AG09309 (cell line): Measurements from ENCODE around the gene AUTS2.

ENCODE experiments used
- DNase-seq: peaks from one replicate; pipeline ENCODE4 v3.0.0-alpha.2; 2010; ENCODE audit warnings: low read depth
- H3K4me3 ChIP-seq: 2 replicates; pipeline ENCODE4 v1.5.1; 2011; ENCODE audit warnings: mild to moderate bottlenecking, low read depth, low read length, moderate library complexity; ENCODE audit not compliant: control insufficient read depth
- TF ChIP-seq, protein P1 (sequence below): IDR thresholded peaks from 2 replicates; pipeline ENCODE4 v1.5.1; 2011; ENCODE audit warnings: mild to moderate bottlenecking, low read depth, low read length, inconsistent platforms; ENCODE audit not compliant: insufficient read depth, control insufficient read depth; ENCODE audit errors: missing control alignments

AUTS2 gene

DNA sequence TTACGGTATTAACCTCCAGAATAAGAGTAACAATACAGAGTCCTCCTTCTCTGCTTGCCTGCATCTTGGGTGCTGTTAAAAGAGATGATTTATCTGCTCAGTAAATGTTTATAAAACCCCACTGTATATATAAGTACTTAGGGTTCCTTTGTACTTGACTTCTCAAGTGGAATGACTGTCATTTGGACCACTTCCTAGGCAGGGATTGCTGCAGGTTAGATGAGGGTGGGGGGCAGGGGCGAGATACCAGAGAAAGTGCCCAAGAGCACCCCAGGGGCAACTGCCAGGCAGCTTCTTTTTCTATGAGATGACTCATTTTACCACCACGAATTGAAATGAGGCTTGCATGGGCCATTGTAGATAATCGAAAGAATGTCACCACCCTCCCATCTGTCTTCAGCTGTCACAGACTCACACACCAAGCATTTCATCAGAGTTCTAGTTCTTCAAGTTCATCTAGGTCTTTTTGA lies 1111.8 kb downstream of the AUTS2 start:
- no peak for DNase-seq
- TF ChIP-seq, protein P1, sequence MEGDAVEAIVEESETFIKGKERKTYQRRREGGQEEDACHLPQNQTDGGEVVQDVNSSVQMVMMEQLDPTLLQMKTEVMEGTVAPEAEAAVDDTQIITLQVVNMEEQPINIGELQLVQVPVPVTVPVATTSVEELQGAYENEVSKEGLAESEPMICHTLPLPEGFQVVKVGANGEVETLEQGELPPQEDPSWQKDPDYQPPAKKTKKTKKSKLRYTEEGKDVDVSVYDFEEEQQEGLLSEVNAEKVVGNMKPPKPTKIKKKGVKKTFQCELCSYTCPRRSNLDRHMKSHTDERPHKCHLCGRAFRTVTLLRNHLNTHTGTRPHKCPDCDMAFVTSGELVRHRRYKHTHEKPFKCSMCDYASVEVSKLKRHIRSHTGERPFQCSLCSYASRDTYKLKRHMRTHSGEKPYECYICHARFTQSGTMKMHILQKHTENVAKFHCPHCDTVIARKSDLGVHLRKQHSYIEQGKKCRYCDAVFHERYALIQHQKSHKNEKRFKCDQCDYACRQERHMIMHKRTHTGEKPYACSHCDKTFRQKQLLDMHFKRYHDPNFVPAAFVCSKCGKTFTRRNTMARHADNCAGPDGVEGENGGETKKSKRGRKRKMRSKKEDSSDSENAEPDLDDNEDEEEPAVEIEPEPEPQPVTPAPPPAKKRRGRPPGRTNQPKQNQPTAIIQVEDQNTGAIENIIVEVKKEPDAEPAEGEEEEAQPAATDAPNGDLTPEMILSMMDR: no peak
- no peak overlapping the region for H3K4me3 ChIP-seq

DNA sequence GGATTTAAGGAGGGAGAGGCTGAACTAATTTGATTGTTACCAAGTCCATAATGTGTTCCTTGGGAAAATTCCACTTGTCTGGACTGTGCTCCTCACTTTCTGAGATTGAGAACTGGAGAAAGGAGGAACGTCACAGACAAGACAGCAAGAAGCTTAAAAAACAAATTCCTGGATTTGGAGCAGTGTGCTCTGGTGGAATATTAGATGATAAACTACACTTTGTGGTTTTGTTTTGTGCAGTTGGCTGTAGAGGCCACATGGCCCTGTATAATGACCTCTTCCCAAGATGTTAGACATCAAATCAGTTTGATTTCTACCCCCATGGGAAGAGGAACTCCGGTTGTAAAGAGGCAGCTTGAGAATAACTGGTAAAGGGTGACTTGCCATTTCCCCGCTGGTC lies 1112.4 kb downstream of the AUTS2 start:
- DNase-seq: no peak
- H3K4me3 ChIP-seq: no peak overlapping the region
- TF ChIP-seq, protein P1: no peak

DNA sequence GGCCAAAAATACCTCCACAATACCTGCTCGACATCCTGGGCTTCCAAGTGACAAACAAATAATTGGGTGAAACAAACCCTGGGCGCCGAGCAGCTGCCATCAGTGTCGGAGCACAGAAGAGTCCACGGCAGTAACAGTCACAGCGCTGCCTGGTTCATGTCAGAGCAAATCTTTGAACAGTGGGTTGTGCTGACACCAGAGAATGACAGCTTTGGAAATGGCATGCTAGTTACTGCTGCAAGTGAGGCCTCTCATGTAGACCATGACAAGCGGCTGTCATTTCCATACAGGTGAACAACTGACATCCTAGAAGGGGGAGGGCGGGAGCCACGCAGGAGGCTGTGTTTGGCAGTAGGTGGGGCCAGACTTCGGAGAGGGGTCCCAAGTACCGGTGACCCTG lies 1113.2 kb downstream of the AUTS2 start:
- DNase-seq: no peak
- TF ChIP-seq, protein P1: no peak
- H3K4me3 ChIP-seq: no peak overlapping the region

DNA sequence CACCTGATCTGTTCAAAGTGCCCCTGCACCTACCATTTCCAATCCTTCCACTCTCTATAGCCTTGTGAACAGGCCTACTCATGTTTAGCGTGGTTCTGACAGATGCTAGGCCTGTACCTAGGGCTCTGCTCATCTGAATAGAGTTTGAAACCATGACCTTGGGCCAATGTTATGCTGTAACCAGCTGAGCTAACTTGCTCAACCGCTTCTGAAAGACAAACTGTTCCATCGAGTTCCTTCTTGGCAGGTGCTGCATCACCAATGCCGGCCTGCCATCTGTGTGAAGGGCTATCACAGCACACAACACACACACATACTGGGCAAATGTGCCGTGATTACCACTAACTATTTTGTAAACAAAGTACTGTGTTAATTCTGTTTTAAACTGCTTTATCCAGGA lies 1114.7 kb downstream of the AUTS2 start:
- TF ChIP-seq, protein P1: no peak
- no peak overlapping the region for H3K4me3 ChIP-seq
- no peak for DNase-seq

DNA sequence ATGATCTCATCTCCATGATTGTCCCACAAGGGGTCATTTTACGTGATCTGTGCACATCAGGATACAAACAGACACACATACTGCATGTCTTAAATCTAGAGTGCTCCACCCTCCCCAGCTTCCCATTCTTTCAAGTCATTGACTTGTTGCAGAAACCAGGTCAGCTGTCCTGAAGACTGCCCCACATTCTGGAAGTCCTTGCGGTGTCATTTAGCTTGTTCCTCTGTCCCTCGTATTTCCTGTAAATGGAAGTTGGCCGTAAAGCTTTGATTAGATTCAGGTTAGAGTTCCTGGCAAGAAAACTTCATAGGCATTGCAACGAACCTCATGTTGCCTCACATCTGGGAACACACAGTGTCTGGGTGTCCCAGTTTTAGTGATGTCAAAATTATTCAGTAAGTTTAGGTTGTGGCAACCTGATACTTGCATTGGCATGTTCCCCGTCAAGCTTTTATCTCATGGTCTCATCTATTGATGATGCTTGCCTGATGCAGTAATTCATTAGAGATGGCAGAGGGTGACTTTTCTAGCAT lies 1116.3 kb downstream of the AUTS2 start:
- no peak overlapping the region for H3K4me3 ChIP-seq
- no peak for DNase-seq
- TF ChIP-seq, protein P1: no peak

DNA sequence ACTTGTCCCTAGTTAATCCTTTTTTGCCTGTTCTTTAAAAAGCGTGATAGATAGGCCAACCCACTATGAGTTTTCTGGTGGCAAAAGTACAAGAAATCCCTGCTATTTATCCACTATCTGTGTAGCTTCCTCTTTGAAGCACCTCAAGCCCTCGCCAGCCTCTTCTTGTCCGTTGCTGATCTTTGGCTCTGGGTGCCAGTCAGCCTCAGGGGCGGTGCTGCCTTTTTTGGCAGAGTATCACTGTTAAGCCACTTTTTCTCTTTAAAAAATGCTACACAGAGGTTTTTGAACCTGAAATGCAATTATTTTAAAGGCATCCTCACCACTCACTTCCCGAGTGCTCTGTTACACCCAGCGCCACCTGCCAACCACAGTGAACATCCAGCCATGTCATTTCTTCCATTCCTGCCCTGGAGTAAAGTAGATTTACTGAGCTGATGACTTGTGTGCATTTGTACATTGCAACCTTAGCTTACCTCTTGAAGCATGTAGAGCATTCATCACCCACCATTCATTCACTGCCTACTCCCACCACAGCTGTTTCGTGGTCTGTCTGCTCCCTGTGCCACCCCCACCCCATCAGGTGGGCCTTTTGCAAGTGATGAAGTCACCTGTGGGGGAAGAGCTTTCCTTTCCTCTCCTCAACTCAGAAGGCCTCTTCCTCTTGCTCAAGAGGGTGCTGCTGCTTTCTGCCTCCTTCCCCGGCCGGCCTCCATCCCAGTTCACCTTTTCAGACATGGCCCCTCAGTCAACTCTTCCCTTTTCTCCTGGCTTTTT lies 1119.5 kb downstream of the AUTS2 start:
- no peak overlapping the region for H3K4me3 ChIP-seq
- no peak for DNase-seq
- TF ChIP-seq, protein P1: no peak
